ENCODE measurements around the gene HTN1. TPM values are rescaled to one million over a fixed set of nuclear protein-coding genes. Genes with fewer than 3 reads are reported as not detected.

The HTN1 gene
- total RNA-seq, 1 donor from 2014 or later, result not detected

- no peak overlapping the region for H3K4me3 ChIP-seq
- H3K4me1 ChIP-seq, result no peaks in the 10 kb centered on the region
- no peak for DNase-seq (ENCODE audit: extremely low spot score in 2 of 2)
- H3K36me3 ChIP-seq, result no peaks in the 10 kb centered on the region
- TF ChIP-seq CTCF (IDR thresholded peaks at IDR 0.05), result no peak
- TF ChIP-seq POLR2AphosphoS5 (IDR thresholded peaks at IDR 0.05; ENCODE audit: insufficient read depth in 1 of 2, low read depth in 1 of 2), result no peak
- no peak for TF ChIP-seq POLR2A (IDR thresholded peaks at IDR 0.05)
- intact Hi-C loops (cut with DNase I), result no loop called here
- H3K27me3 ChIP-seq, result no peaks in the 10 kb centered on the region
- no peaks in the 10 kb centered on the region for H3K9me3 ChIP-seq
- H3K27ac ChIP-seq, result no peak overlapping the region
Measured at GRCh38 chr4:70059149-70059548, 8.9 kb downstream of the HTN1 start.

- TF ChIP-seq POLR2AphosphoS5 (IDR thresholded peaks at IDR 0.05; ENCODE audit: insufficient read depth in 1 of 2, low read depth in 1 of 2) (no peak), POLR2A (IDR thresholded peaks at IDR 0.05) (no peak), CTCF (IDR thresholded peaks at IDR 0.05) (no peak)
- Histone ChIP-seq H3K27ac (no peak overlapping the region), H3K4me3 (no peak overlapping the region), H3K27me3 (no peaks in the 10 kb centered on the region), H3K9me3 (no peaks in the 10 kb centered on the region), H3K4me1 (no peaks in the 10 kb centered on the region), H3K36me3 (no peaks in the 10 kb centered on the region)
- intact Hi-C loops (cut with DNase I), result no loop called here
- DNase-seq (ENCODE audit: extremely low spot score in 2 of 2), result no peak
Measured at GRCh38 chr4:70062000-70062399, 11.8 kb downstream of the HTN1 start.

- H3K36me3 ChIP-seq, result no peaks in the 10 kb centered on the region
- H3K27ac ChIP-seq, result no peak overlapping the region
- no peak overlapping the region for H3K4me3 ChIP-seq
- no peaks in the 10 kb centered on the region for H3K9me3 ChIP-seq
- TF ChIP-seq POLR2A (IDR thresholded peaks at IDR 0.05) (no peak), CTCF (IDR thresholded peaks at IDR 0.05) (no peak), POLR2AphosphoS5 (IDR thresholded peaks at IDR 0.05; ENCODE audit: insufficient read depth in 1 of 2, low read depth in 1 of 2) (no peak)
- intact Hi-C loops (cut with DNase I), result no loop called here
- DNase-seq (ENCODE audit: extremely low spot score in 2 of 2), result no peak
- H3K27me3 ChIP-seq, result no peaks in the 10 kb centered on the region
- no peaks in the 10 kb centered on the region for H3K4me1 ChIP-seq
Measured at GRCh38 chr4:70080205-70080604, 30.0 kb downstream of the HTN1 start.

- no peaks in the 10 kb centered on the region for H3K9me3 ChIP-seq
- H3K4me1 ChIP-seq, result no peaks in the 10 kb centered on the region
- H3K27me3 ChIP-seq, result no peaks in the 10 kb centered on the region
- intact Hi-C loops (cut with DNase I), result no loop called here
- DNase-seq (ENCODE audit: extremely low spot score in 2 of 2), result no peak
- H3K4me3 ChIP-seq, result no peak overlapping the region
- no peak overlapping the region for H3K27ac ChIP-seq
- TF ChIP-seq POLR2A (IDR thresholded peaks at IDR 0.05), result no peak
- no peak for TF ChIP-seq CTCF (IDR thresholded peaks at IDR 0.05)
- no peak for TF ChIP-seq POLR2AphosphoS5 (IDR thresholded peaks at IDR 0.05; ENCODE audit: insufficient read depth in 1 of 2, low read depth in 1 of 2)
- H3K36me3 ChIP-seq, result no peaks in the 10 kb centered on the region
Measured at GRCh38 chr4:70099206-70099605, 49.0 kb downstream of the HTN1 start.

Other genes starting within 250 kb of the HTN1 start
- gene SULT1E1, start 190.3 kb upstream of the HTN1 start, total RNA-seq, result 114 TPM
- not detected for gene CSN1S1, start 119.4 kb upstream of the HTN1 start, total RNA-seq
- not detected for gene CSN2, start 84.7 kb upstream of the HTN1 start, total RNA-seq
- not detected for gene STATH, start 54.5 kb upstream of the HTN1 start, total RNA-seq
- not detected for gene HTN3, start 22.0 kb upstream of the HTN1 start, total RNA-seq
- not detected for gene PRR27, start 103.8 kb downstream of the HTN1 start, total RNA-seq
- not detected for gene ODAM, start 145.3 kb downstream of the HTN1 start, total RNA-seq
- gene FDCSP, start 175.7 kb downstream of the HTN1 start, total RNA-seq, result not detected
- not detected for gene CSN3, start 192.2 kb downstream of the HTN1 start, total RNA-seq

All from vagina (tissue), 2 donors.